Retinal pigment epithelial cell (primary cell): ENCODE results near the gene TTC7B.

Source experiments
- DNase-seq: peaks from one replicate; pipeline ENCODE4 v3.0.0-alpha.2; 2010; ENCODE audit warnings: low read depth
- H3K4me3 ChIP-seq: 2 replicates; pipeline ENCODE4 v1.5.1; 2011; ENCODE audit warnings: mild to moderate bottlenecking, low read length, control low read depth, moderate library complexity
- CTCF ChIP-seq: conservative IDR thresholded peaks from 2 replicates; pipeline ENCODE4 v1.5.1; 2011; ENCODE audit warnings: low read depth, low read length, control low read depth, inconsistent platforms

The TTC7B gene

GRCh38 chr14:90627478-90627877 is 188.8 kb downstream of the TTC7B start:
- no peak overlapping the region for H3K4me3 ChIP-seq
- DNase-seq = no peak

GRCh38 chr14:90626550-90626949 is 189.7 kb downstream of the TTC7B start:
- no peak for TF ChIP-seq CTCF
- H3K4me3 ChIP-seq = no peak overlapping the region
- no peak for DNase-seq

More at GRCh38 chr14:90627478-90627877, 188.8 kb downstream of the TTC7B start:
- TF ChIP-seq CTCF = no peak

GRCh38 chr14:90625445-90625844 is 190.8 kb downstream of the TTC7B start:
- TF ChIP-seq CTCF = no peak
- DNase-seq = no peak
- no peak overlapping the region for H3K4me3 ChIP-seq

- no peak for TF ChIP-seq CTCF
- DNase-seq = no peak
Measured at GRCh38 chr14:90624732-90625400, 191.4 kb downstream of the TTC7B start.

GRCh38 chr14:90624227-90624626 is 192.0 kb downstream of the TTC7B start:
- TF ChIP-seq CTCF = no peak
- no peak for DNase-seq
- H3K4me3 ChIP-seq = no peak overlapping the region

More at GRCh38 chr14:90624732-90625400, 191.4 kb downstream of the TTC7B start:
- H3K4me3 ChIP-seq = no peak overlapping the region

- DNase-seq = no peak
- no peak for TF ChIP-seq CTCF
- H3K4me3 ChIP-seq = no peak overlapping the region
Measured at GRCh38 chr14:90621201-90621600, 195.0 kb downstream of the TTC7B start.

GRCh38 chr14:90620568-90621077 is 195.6 kb downstream of the TTC7B start:
- no peak for DNase-seq
- TF ChIP-seq CTCF = no peak
- no peak overlapping the region for H3K4me3 ChIP-seq
